ENCODE data around the gene MAT2A.

GRCh38 chr2:85583667-85584353, 44.8 kb downstream of the MAT2A start:
- TF ChIP-seq FOXK2 (IDR thresholded peaks at IDR 0.05) = no peak
- no peak for TF ChIP-seq BHLHE40 (IDR thresholded peaks at IDR 0.05; ENCODE audit: borderline replicate concordance)
- TF ChIP-seq PKNOX1 (IDR thresholded peaks at IDR 0.05) = no peak
- TF ChIP-seq ELF4 (IDR thresholded peaks at IDR 0.05) = no peak
- TF ChIP-seq TARDBP (IDR thresholded peaks at IDR 0.05) = no peak
- no peak for TF ChIP-seq HDGF (IDR thresholded peaks at IDR 0.05; ENCODE audit: borderline replicate concordance)
- no peak for TF ChIP-seq SUZ12 (IDR thresholded peaks at IDR 0.05)
- TF ChIP-seq CTBP1 (IDR thresholded peaks at IDR 0.05; ENCODE audit: borderline replicate concordance) = no peak
- TF ChIP-seq NFRKB (IDR thresholded peaks at IDR 0.05) = no peak
- no peak for TF ChIP-seq FOXM1 (IDR thresholded peaks at IDR 0.05; ENCODE audit: borderline replicate concordance)
- no peak for TF ChIP-seq SP1 (IDR thresholded peaks at IDR 0.05)
